ENCODE measurements around the gene EIF2S3. TPM values are rescaled to one million over a fixed set of nuclear protein-coding genes. Genes with fewer than 3 reads are reported as not detected.

The EIF2S3 gene
- total RNA-seq, 2 experiments from 2014 or later = 197 to 202 TPM

- intact Hi-C loops (cut with DNase I, micrococcal nuclease) = no loop called here
- H3K27ac Mint-ChIP-seq = no peak overlapping the region
These were observed 58.4 kb downstream of the EIF2S3 start for GRCh38 chrX:24113181-24113580.

GRCh38 chrX:24117258-24117657, 62.5 kb downstream of the EIF2S3 start:
- Histone ChIP-seq H3K27ac (ENCODE audit: low read depth in 1 of 2, low read length in 2 of 2) (no peak overlapping the region), H3K27me3 (ENCODE audit: control insufficient read depth in 1 of 2, insufficient read depth in 2 of 2, low read length in 2 of 2) (no peaks in the 10 kb centered on the region), H3K9me3 (ENCODE audit: control insufficient read depth in 1 of 2, insufficient read depth in 1 of 2, low read length in 2 of 2) (no peaks in the 10 kb centered on the region), H3K4me1 (ENCODE audit: insufficient read depth, low read length) (no peaks in the 10 kb centered on the region), H3K4me3 (ENCODE audit: low read length) (no peak overlapping the region), H3K36me3 (ENCODE audit: insufficient read depth, low read length) (no peaks in the 10 kb centered on the region)
- Mint-ChIP-seq H3K4me3 (no peak overlapping the region), H3K4me1 (ENCODE audit: low read depth) (no peaks in the 10 kb centered on the region), H3K27ac (no peak overlapping the region), H3K9me3 (no peaks in the 10 kb centered on the region), H3K27me3 (no peaks in the 10 kb centered on the region), H3K36me3 (ENCODE audit: low read depth) (no peaks in the 10 kb centered on the region)
- no peak for ATAC-seq (ENCODE audit: poor library complexity)
- intact Hi-C loops (cut with DNase I, micrococcal nuclease) = no loop called here
- POLR2A ChIA-PET = no interaction called here
- CTCF ChIA-PET = no interaction called here
- TF ChIP-seq CTCF (IDR thresholded peaks at IDR 0.05) = no peak
- no peak for DNase-seq

More at GRCh38 chrX:24113181-24113580, 58.4 kb downstream of the EIF2S3 start:
- POLR2A ChIA-PET = no interaction called here
- no peaks in the 10 kb centered on the region for H3K36me3 ChIP-seq (ENCODE audit: insufficient read depth, low read length)
- Mint-ChIP-seq H3K36me3 (ENCODE audit: low read depth) (no peaks in the 10 kb centered on the region), H3K9me3 (no peaks in the 10 kb centered on the region), H3K4me1 (ENCODE audit: low read depth) (no peaks in the 10 kb centered on the region), H3K4me3 (no peak overlapping the region), H3K27me3 (no peaks in the 10 kb centered on the region)
- CTCF ChIA-PET = no interaction called here
- no peaks in the 10 kb centered on the region for H3K27me3 ChIP-seq (ENCODE audit: control insufficient read depth in 1 of 2, insufficient read depth in 2 of 2, low read length in 2 of 2)
- H3K9me3 ChIP-seq (ENCODE audit: control insufficient read depth in 1 of 2, insufficient read depth in 1 of 2, low read length in 2 of 2) = no peaks in the 10 kb centered on the region
- no peak for TF ChIP-seq CTCF (IDR thresholded peaks at IDR 0.05)
- no peak overlapping the region for H3K4me3 ChIP-seq (ENCODE audit: low read length)
- ATAC-seq (ENCODE audit: poor library complexity) = no peak
- H3K4me1 ChIP-seq (ENCODE audit: insufficient read depth, low read length) = no peaks in the 10 kb centered on the region
- no peak overlapping the region for H3K27ac ChIP-seq (ENCODE audit: low read depth in 1 of 2, low read length in 2 of 2)
- no peak for DNase-seq

- Histone ChIP-seq H3K4me3 (ENCODE audit: low read length) (no peak overlapping the region), H3K27ac (ENCODE audit: low read depth in 1 of 2, low read length in 2 of 2) (no peak overlapping the region), H3K4me1 (ENCODE audit: insufficient read depth, low read length) (no peaks in the 10 kb centered on the region), H3K36me3 (ENCODE audit: insufficient read depth, low read length) (no peaks in the 10 kb centered on the region), H3K9me3 (ENCODE audit: control insufficient read depth in 1 of 2, insufficient read depth in 1 of 2, low read length in 2 of 2) (no peaks in the 10 kb centered on the region), H3K27me3 (ENCODE audit: control insufficient read depth in 1 of 2, insufficient read depth in 2 of 2, low read length in 2 of 2) (no peaks in the 10 kb centered on the region)
- no peaks in the 10 kb centered on the region for H3K4me1 Mint-ChIP-seq (ENCODE audit: low read depth)
- TF ChIP-seq CTCF (IDR thresholded peaks at IDR 0.05) = no peak
- H3K4me3 Mint-ChIP-seq = no peak overlapping the region
- ChIA-PET CTCF (no interaction called here), POLR2A (no interaction called here)
- H3K9me3 Mint-ChIP-seq = no peaks in the 10 kb centered on the region
- ATAC-seq (ENCODE audit: poor library complexity) (no peak), DNase-seq (no peak)
- intact Hi-C loops (cut with DNase I, micrococcal nuclease) = no loop called here
- H3K36me3 Mint-ChIP-seq (ENCODE audit: low read depth) = no peaks in the 10 kb centered on the region
- no peaks in the 10 kb centered on the region for H3K27me3 Mint-ChIP-seq
- H3K27ac Mint-ChIP-seq = no peak overlapping the region
These were observed 69.6 kb downstream of the EIF2S3 start for GRCh38 chrX:24124244-24124799.
